PFSK-1 (cell line): ENCODE results near the gene CD226.

Experiments used
- TAF1 ChIP-seq: IDR thresholded peaks from 2 replicates; pipeline ENCODE4 v1.6.1; 2012; ENCODE audit warnings: low read length, control low read depth, borderline replicate concordance; ENCODE audit not compliant: insufficient read depth
- TF ChIP-seq, protein P1 (sequence below), 2 experiments: IDR thresholded peaks; 2 replicates each; pipeline versions ENCODE4 v1.6.1 to v1.8.0; 2011 to 2012; ENCODE audit warnings: low read depth in 2 of 2, low read length in 2 of 2, control low read depth in 1 of 2, inconsistent platforms in 1 of 2, mild to moderate bottlenecking in 1 of 2, moderate library complexity in 1 of 2; ENCODE audit not compliant: insufficient read depth in 1 of 2

DNA sequence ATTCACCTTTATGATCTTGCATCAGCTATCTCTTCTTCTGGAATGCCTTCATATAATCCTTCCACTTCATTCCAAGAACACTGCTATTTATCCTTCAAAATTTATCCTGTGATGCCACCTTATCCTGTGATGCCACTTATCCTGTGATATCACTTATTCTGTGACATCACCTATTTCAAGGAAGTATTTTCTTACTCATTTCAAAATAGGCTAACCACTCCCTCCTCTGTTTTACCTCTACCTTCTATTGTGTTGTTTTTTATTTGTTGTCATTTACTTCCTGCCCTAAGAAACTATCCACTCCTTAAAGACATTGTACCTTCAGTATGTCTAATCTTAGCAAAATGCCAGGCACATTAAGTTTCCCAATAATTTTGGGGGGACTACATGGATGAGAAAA, 38.8 kb downstream of the CD226 start:
- no peak for TF ChIP-seq TAF1
- TF ChIP-seq, protein P1, sequence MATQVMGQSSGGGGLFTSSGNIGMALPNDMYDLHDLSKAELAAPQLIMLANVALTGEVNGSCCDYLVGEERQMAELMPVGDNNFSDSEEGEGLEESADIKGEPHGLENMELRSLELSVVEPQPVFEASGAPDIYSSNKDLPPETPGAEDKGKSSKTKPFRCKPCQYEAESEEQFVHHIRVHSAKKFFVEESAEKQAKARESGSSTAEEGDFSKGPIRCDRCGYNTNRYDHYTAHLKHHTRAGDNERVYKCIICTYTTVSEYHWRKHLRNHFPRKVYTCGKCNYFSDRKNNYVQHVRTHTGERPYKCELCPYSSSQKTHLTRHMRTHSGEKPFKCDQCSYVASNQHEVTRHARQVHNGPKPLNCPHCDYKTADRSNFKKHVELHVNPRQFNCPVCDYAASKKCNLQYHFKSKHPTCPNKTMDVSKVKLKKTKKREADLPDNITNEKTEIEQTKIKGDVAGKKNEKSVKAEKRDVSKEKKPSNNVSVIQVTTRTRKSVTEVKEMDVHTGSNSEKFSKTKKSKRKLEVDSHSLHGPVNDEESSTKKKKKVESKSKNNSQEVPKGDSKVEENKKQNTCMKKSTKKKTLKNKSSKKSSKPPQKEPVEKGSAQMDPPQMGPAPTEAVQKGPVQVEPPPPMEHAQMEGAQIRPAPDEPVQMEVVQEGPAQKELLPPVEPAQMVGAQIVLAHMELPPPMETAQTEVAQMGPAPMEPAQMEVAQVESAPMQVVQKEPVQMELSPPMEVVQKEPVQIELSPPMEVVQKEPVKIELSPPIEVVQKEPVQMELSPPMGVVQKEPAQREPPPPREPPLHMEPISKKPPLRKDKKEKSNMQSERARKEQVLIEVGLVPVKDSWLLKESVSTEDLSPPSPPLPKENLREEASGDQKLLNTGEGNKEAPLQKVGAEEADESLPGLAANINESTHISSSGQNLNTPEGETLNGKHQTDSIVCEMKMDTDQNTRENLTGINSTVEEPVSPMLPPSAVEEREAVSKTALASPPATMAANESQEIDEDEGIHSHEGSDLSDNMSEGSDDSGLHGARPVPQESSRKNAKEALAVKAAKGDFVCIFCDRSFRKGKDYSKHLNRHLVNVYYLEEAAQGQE (IDR thresholded peaks at IDR 0.05; ENCODE audit: insufficient read depth in 1 of 2, low read depth in 2 of 2, low read length in 2 of 2) = no peak
